Measurements from ENCODE around the gene MAP4K2.
A peak's percentile ranks its signal among the peaks of the same experiment; 100 is the strongest.
"Not testable (repeated sequence)": the region's sequence is repeated elsewhere in the genome, so short reads cannot be mapped to it uniquely, and the experiment has no call there.

Gene MAP4K2

GRCh38 chr11:64839335-64839734 is 36.3 kb upstream of the MAP4K2 start:
- DNase-seq = no peak

- no peak for DNase-seq
These were observed 35.8 kb upstream of the MAP4K2 start for GRCh38 chr11:64838600-64839334.

GRCh38 chr11:64837887-64838351 is 34.9 kb upstream of the MAP4K2 start:
- no peak for DNase-seq

- no peak for DNase-seq
These were observed 33.5 kb upstream of the MAP4K2 start for GRCh38 chr11:64836448-64837072.

GRCh38 chr11:64835616-64836447 is 32.8 kb upstream of the MAP4K2 start:
- DNase-seq = no peak

- DNase-seq = no peak
These were observed 32.0 kb upstream of the MAP4K2 start for GRCh38 chr11:64834723-64835615.

GRCh38 chr11:64834031-64834722 is 31.2 kb upstream of the MAP4K2 start:
- DNase-seq = no peak

- no peak for DNase-seq
These were observed 30.5 kb upstream of the MAP4K2 start for GRCh38 chr11:64833509-64833908.

- no peak for DNase-seq
These were observed 30.1 kb upstream of the MAP4K2 start for GRCh38 chr11:64833198-64833502.

- no peak for DNase-seq
These were observed 29.6 kb upstream of the MAP4K2 start for GRCh38 chr11:64832467-64833197.

- DNase-seq = no peak
These were observed 28.4 kb upstream of the MAP4K2 start for GRCh38 chr11:64831411-64831891.

GRCh38 chr11:64829536-64830251 is 26.7 kb upstream of the MAP4K2 start:
- DNase-seq = no peak

- no peak for DNase-seq
These were observed 24.4 kb upstream of the MAP4K2 start for GRCh38 chr11:64827451-64827839.

- no peak for DNase-seq
These were observed 23.8 kb upstream of the MAP4K2 start for GRCh38 chr11:64826578-64827450.

GRCh38 chr11:64826062-64826461 is 23.0 kb upstream of the MAP4K2 start:
- no peak for DNase-seq

GRCh38 chr11:64823568-64824119 is 20.6 kb upstream of the MAP4K2 start:
- peak in 3 of 56 donors; percentile 16 to 24 (median 24) for DNase-seq

GRCh38 chr11:64817476-64817875 is 14.5 kb upstream of the MAP4K2 start:
- peak in 14 of 56 donors; percentile 4 to 45 (median 26) for DNase-seq

- not testable (repeated sequence) for DNase-seq
These were observed 12.4 kb upstream of the MAP4K2 start for GRCh38 chr11:64815433-64815832.

Data from nucleus accumbens (tissue), 56 donors.